CD4-positive, alpha-beta T cell treated with Interleukin-6 at 100 ng/mL for 8 hours (primary cell): Measurements from ENCODE around the gene GSK3B.
A peak's percentile ranks its signal among the peaks of the same experiment; 100 is the strongest.

ENCODE experiments used
- DNase-seq: peaks from one replicate; pipeline ENCODE4 v3.0.0-alpha.2; 2020; ENCODE audit warnings: mixed read lengths, low spot score

Gene GSK3B

GRCh38 chr3:120095979-120096426 is 1.8 kb upstream of the GSK3B start:
- no peak for DNase-seq

GRCh38 chr3:120095226-120095978 is 1.2 kb upstream of the GSK3B start:
- DNase-seq, result peak; percentile 78

- peak; percentile 99 for DNase-seq
These were observed 554 bp upstream of the GSK3B start for GRCh38 chr3:120094776-120095225.

- DNase-seq, result peak; percentile 9
These were observed 932 bp downstream of the GSK3B start for GRCh38 chr3:120093119-120093910.

GRCh38 chr3:120092474-120092873 is 1.8 kb downstream of the GSK3B start:
- no peak for DNase-seq

- no peak for DNase-seq
These were observed 3.8 kb downstream of the GSK3B start for GRCh38 chr3:120090422-120090821.

GRCh38 chr3:120089089-120089488 is 5.2 kb downstream of the GSK3B start:
- DNase-seq, result no peak

- no peak for DNase-seq
These were observed 5.6 kb downstream of the GSK3B start for GRCh38 chr3:120088622-120089021.

GRCh38 chr3:120081719-120082118 is 12.5 kb downstream of the GSK3B start:
- no peak for DNase-seq

- no peak for DNase-seq
These were observed 13.4 kb downstream of the GSK3B start for GRCh38 chr3:120080836-120081235.

GRCh38 chr3:120077731-120078130 is 16.5 kb downstream of the GSK3B start:
- no peak for DNase-seq

- no peak for DNase-seq
These were observed 21.3 kb downstream of the GSK3B start for GRCh38 chr3:120072867-120073525.

- no peak for DNase-seq
These were observed 23.0 kb downstream of the GSK3B start for GRCh38 chr3:120071259-120071658.

- no peak for DNase-seq
These were observed 23.8 kb downstream of the GSK3B start for GRCh38 chr3:120070263-120070981.

- no peak for DNase-seq
These were observed 27.2 kb downstream of the GSK3B start for GRCh38 chr3:120067083-120067482.

GRCh38 chr3:120066634-120067033 is 27.6 kb downstream of the GSK3B start:
- DNase-seq, result no peak

- no peak for DNase-seq
These were observed 29.6 kb downstream of the GSK3B start for GRCh38 chr3:120064641-120065040.

- no peak for DNase-seq
These were observed 31.8 kb downstream of the GSK3B start for GRCh38 chr3:120062474-120062873.

- DNase-seq, result no peak
These were observed 35.0 kb downstream of the GSK3B start for GRCh38 chr3:120059081-120059864.

GRCh38 chr3:120057626-120058025 is 36.6 kb downstream of the GSK3B start:
- DNase-seq, result no peak

GRCh38 chr3:120057029-120057428 is 37.2 kb downstream of the GSK3B start:
- DNase-seq, result no peak
